HEK293 (cell line): Measurements from ENCODE around the gene CCDC27.

Experiments
- CTCF ChIA-PET: fragments of 350-600 bp; formaldehyde crosslinking; extraction: SDS; loops from one replicate; lab custom pipeline; 2021; ENCODE audit warnings: antibody characterized with exemption; lab: Yijun Ruan, JAX
- POLR2A ChIA-PET: fragments of 300-600 bp; formaldehyde crosslinking; extraction: SDS; loops from one replicate; lab custom pipeline; 2020; ENCODE audit warnings: antibody characterized with exemption, inconsistent platforms; lab: Yijun Ruan, JAX
- H3K27ac ChIP-seq: fragments of 200-500 bp; sonication (Bioruptor generic); 2 replicates; pipeline ENCODE4 v1.5.1; 2014; ENCODE audit warnings: low read depth, low read length, control low read depth, inconsistent platforms; ENCODE audit errors: extremely low read depth
- H3K36me3 ChIP-seq, 2 experiments: fragments of 200-500 bp in 1 of 2; sonication (Bioruptor generic) in 1 of 2; 1 replicate in 1 of 2; 2 replicates in 1 of 2; pipeline ENCODE4 v1.5.1; 2014 to 2017; ENCODE audit warnings: inconsistent platforms in 2 of 2, low read length in 2 of 2; ENCODE audit not compliant: control insufficient read depth in 2 of 2, insufficient read depth in 1 of 2
- H3K4me1 ChIP-seq: fragments of 200-500 bp; sonication (Bioruptor generic); 2 replicates; pipeline ENCODE4 v1.5.1; 2014; ENCODE audit warnings: mild to moderate bottlenecking, low read length, inconsistent platforms; ENCODE audit not compliant: control insufficient read depth, insufficient read depth
- H3K4me3 ChIP-seq: 2 replicates; pipeline ENCODE4 v1.5.1; 2011; ENCODE audit warnings: low read depth, mild to moderate bottlenecking, control low read depth, low read length, moderate library complexity
- H3K9me3 ChIP-seq: fragments of 200-500 bp; sonication (Bioruptor generic); 2 replicates; pipeline ENCODE4 v1.5.1; 2014; ENCODE audit warnings: low read depth, low read length, inconsistent platforms; ENCODE audit not compliant: control insufficient read depth, insufficient read depth
- KLF16 ChIP-seq: fragments of 450-650 bp; formaldehyde crosslinking; IDR thresholded peaks from 2 replicates; pipeline ENCODE4 v1.5.1; 2017; ENCODE audit warnings: missing biosample characterization, missing genetic modification characterization
- OVOL3 ChIP-seq: fragments of 450-650 bp; formaldehyde crosslinking; IDR thresholded peaks from 2 replicates; pipeline ENCODE4 v1.5.1; 2016; ENCODE audit warnings: missing biosample characterization, missing genetic modification characterization
- ZBTB7A ChIP-seq: fragments of 450-650 bp; formaldehyde crosslinking; IDR thresholded peaks from 2 replicates; pipeline ENCODE4 v1.5.1; 2016; ENCODE audit warnings: low read depth, missing biosample characterization, missing genetic modification characterization
- ZEB2 ChIP-seq: fragments of 450-650 bp; formaldehyde crosslinking; IDR thresholded peaks from 2 replicates; pipeline ENCODE4 v1.5.1; 2016; ENCODE audit warnings: missing biosample characterization, missing genetic modification characterization
- ZNF114 ChIP-seq: fragments of 450-650 bp; formaldehyde crosslinking; IDR thresholded peaks from 2 replicates; pipeline ENCODE4 v1.5.0; 2017; ENCODE audit warnings: missing biosample characterization, missing genetic modification characterization
- ZNF155 ChIP-seq: fragments of 450-650 bp; formaldehyde crosslinking; IDR thresholded peaks from 2 replicates; pipeline ENCODE4 v1.5.1; 2016; ENCODE audit warnings: missing biosample characterization, missing genetic modification characterization
- ZNF202 ChIP-seq: fragments of 450-650 bp; formaldehyde crosslinking; IDR thresholded peaks from 2 replicates; pipeline ENCODE4 v1.5.1; 2016; ENCODE audit warnings: missing biosample characterization, missing genetic modification characterization, borderline replicate concordance
- ZNF248 ChIP-seq: fragments of 450-650 bp; formaldehyde crosslinking; IDR thresholded peaks from 2 replicates; pipeline ENCODE4 v1.5.1; 2017; ENCODE audit warnings: missing biosample characterization, missing genetic modification characterization
- ZNF341 ChIP-seq: fragments of 450-650 bp; formaldehyde crosslinking; IDR thresholded peaks from 2 replicates; pipeline ENCODE4; 2016; ENCODE audit warnings: low read depth, missing biosample characterization, missing genetic modification characterization
- ZNF510 ChIP-seq: fragments of 450-650 bp; formaldehyde crosslinking; IDR thresholded peaks from 2 replicates; pipeline ENCODE4 v1.5.1; 2018; ENCODE audit warnings: mild to moderate bottlenecking, missing genetic modification characterization, missing biosample characterization; ENCODE audit not compliant: insufficient replicate concordance
- ZNF600 ChIP-seq: fragments of 450-650 bp; formaldehyde crosslinking; IDR thresholded peaks from 2 replicates; pipeline ENCODE4 v1.5.1; 2016; ENCODE audit warnings: missing biosample characterization, missing genetic modification characterization
- ZNF626 ChIP-seq: fragments of 450-650 bp; sonication (Bioruptor Pico); formaldehyde crosslinking; IDR thresholded peaks from 2 replicates; pipeline ENCODE4 v1.5.1; 2018; ENCODE audit warnings: missing biosample characterization, missing genetic modification characterization, inconsistent platforms
- ZNF629 ChIP-seq: fragments of 450-650 bp; formaldehyde crosslinking; IDR thresholded peaks from 2 replicates; pipeline ENCODE4 v1.5.1; 2017; ENCODE audit warnings: missing biosample characterization, missing genetic modification characterization
- ZNF645 ChIP-seq: fragments of 450-650 bp; formaldehyde crosslinking; IDR thresholded peaks from 2 replicates; pipeline ENCODE4; 2016; ENCODE audit warnings: missing biosample characterization, missing genetic modification characterization
- ZSCAN16 ChIP-seq: fragments of 450-650 bp; formaldehyde crosslinking; IDR thresholded peaks from 2 replicates; pipeline ENCODE4 v1.5.1; 2016; ENCODE audit warnings: missing biosample characterization, missing genetic modification characterization
- TF ChIP-seq, protein P1 (sequence below): fragments of 450-650 bp; formaldehyde crosslinking; conservative IDR thresholded peaks from 2 replicates; pipeline ENCODE4 v1.5.1; 2016; ENCODE audit warnings: low read depth, missing biosample characterization, missing genetic modification characterization
- TF ChIP-seq, protein P2 (sequence below): fragments of 450-650 bp; formaldehyde crosslinking; IDR thresholded peaks from 2 replicates; pipeline ENCODE4 v1.5.1; 2016; ENCODE audit warnings: missing biosample characterization, missing genetic modification characterization
- TF ChIP-seq, protein P3 (sequence below): fragments of 450-650 bp; formaldehyde crosslinking; IDR thresholded peaks from 2 replicates; pipeline ENCODE4 v1.5.1; 2016; ENCODE audit warnings: missing biosample characterization, missing genetic modification characterization
- TF ChIP-seq, protein P4 (sequence below): fragments of 450-650 bp; formaldehyde crosslinking; IDR thresholded peaks from 2 replicates; pipeline ENCODE4 v1.5.1; 2017; ENCODE audit warnings: missing biosample characterization, mild to moderate bottlenecking, missing genetic modification characterization, moderate library complexity

Gene CCDC27

DNA sequence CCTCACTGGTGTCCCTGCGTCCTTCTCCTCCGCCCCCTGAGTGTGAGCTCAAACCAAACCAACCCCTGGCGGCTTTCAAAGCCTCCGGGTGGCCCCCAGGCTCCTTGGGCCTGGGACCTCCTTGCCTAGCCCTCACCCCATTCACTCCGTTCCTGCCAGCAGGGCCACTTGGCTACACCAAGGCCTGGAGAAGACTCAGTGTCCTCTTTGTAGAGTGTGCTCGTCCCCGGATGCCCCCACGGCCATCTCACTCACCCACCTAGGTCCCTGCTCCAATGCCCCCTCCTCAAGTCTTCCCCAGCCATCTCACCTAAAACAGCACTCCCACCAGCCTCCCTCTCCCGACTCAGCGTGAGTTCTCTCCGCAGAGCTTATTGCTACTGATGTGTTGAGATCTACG lies 7.2 kb upstream of the CCDC27 start:
- CTCF ChIA-PET = interaction anchor here (1.0 kb wide), 1 partner anchor 21 kb away, joined by 3 read pairs; no protein-coding TSS in a partner anchor
- Histone ChIP-seq H3K36me3 (peaks cover 12 to 58% of the 10 kb centered on the region in 2 experiments; a peak in 2 of 3 replicates), H3K9me3 (no peaks in the 10 kb centered on the region), H3K4me1 (no peaks in the 10 kb centered on the region), H3K27ac (no peak overlapping the region), H3K4me3 (no peak overlapping the region)
- POLR2A ChIA-PET = no interaction called here
- TF ChIP-seq ZNF341 (tag by site-specific recombination) = no peak
- no peak for TF ChIP-seq ZNF626 (tag by site-specific recombination)
- no peak for TF ChIP-seq ZEB2
- no peak for TF ChIP-seq ZNF629 (tag by site-specific recombination)
- no peak for TF ChIP-seq ZBTB7A
- TF ChIP-seq ZNF248 (tag by site-specific recombination) = no peak
- TF ChIP-seq, protein P1, sequence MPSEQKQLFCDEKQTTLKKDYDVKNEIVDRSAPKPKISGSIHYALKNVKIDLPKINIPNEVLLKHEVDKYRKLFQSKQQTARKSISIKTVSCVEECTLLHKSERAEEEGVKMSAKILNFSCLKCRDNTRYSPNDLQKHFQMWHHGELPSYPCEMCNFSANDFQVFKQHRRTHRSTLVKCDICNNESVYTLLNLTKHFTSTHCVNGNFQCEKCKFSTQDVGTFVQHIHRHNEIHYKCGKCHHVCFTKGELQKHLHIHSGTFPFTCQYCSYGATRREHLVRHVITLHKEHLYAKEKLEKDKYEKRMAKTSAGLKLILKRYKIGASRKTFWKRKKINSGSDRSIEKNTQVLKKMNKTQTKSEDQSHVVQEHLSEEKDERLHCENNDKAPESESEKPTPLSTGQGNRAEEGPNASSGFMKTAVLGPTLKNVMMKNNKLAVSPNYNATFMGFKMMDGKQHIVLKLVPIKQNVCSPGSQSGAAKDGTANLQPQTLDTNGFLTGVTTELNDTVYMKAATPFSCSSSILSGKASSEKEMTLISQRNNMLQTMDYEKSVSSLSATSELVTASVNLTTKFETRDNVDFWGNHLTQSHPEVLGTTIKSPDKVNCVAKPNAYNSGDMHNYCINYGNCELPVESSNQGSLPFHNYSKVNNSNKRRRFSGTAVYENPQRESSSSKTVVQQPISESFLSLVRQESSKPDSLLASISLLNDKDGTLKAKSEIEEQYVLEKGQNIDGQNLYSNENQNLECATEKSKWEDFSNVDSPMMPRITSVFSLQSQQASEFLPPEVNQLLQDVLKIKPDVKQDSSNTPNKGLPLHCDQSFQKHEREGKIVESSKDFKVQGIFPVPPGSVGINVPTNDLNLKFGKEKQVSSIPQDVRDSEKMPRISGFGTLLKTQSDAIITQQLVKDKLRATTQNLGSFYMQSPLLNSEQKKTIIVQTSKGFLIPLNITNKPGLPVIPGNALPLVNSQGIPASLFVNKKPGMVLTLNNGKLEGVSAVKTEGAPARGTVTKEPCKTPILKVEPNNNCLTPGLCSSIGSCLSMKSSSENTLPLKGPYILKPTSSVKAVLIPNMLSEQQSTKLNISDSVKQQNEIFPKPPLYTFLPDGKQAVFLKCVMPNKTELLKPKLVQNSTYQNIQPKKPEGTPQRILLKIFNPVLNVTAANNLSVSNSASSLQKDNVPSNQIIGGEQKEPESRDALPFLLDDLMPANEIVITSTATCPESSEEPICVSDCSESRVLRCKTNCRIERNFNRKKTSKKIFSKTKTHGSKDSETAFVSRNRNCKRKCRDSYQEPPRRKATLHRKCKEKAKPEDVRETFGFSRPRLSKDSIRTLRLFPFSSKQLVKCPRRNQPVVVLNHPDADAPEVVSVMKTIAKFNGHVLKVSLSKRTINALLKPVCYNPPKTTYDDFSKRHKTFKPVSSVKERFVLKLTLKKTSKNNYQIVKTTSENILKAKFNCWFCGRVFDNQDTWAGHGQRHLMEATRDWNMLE (tag by site-specific recombination) = no peak
- TF ChIP-seq ZNF645 (tag by site-specific recombination) = no peak
- no peak for TF ChIP-seq ZNF114 (tag by site-specific recombination)
- TF ChIP-seq, protein P2, sequence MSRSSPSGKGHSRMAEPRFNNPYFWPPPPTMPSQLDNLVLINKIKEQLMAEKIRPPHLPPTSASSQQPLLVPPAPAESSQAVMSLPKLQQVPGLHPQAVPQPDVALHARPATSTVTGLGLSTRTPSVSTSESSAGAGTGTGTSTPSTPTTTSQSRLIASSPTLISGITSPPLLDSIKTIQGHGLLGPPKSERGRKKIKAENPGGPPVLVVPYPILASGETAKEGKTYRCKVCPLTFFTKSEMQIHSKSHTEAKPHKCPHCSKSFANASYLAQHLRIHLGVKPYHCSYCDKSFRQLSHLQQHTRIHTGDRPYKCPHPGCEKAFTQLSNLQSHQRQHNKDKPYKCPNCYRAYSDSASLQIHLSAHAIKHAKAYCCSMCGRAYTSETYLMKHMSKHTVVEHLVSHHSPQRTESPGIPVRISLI = no peak
- TF ChIP-seq ZNF510 (tag by site-specific recombination) = no peak
- no peak for TF ChIP-seq KLF16 (tag by site-specific recombination)

DNA sequence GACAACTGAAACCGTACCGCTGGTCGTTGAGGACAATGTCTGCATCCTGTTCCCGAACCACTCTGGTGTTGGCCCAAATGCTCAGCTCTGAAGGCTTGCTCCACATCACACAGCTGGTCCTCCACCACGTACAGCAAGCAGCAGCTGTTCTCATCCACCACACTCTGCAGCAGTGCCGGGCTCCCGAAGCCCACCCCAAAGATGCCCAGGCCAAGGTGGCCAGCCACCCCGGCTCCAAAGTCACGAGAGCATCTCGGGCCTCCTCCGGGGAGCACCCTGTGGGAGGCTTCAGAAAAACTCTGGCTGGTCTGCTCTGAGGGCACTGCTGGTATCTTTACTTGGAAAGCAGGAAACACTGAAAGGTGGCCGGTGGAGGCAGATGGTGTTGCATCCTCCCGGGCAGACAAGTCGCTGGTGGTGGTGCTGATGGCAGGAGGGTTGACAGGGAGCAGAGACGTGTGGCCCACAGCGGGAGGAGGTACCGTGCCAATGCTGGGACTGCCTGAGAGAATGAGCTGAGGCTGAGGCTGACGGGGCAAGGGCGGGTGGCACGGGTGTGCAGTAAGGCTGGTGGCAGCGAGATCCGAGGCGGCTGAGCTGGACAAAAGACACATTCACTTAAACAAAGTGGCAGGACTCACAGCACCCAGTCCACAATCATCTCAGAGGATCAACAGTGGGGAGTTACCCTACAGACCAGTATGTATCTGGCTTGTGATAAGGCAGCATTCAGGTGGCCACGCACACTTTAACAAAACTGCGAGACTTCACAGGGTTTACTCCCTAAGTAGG lies 6.5 kb upstream of the CCDC27 start:
- no peak for TF ChIP-seq ZNF202 (tag by site-specific recombination)
- TF ChIP-seq, protein P3, sequence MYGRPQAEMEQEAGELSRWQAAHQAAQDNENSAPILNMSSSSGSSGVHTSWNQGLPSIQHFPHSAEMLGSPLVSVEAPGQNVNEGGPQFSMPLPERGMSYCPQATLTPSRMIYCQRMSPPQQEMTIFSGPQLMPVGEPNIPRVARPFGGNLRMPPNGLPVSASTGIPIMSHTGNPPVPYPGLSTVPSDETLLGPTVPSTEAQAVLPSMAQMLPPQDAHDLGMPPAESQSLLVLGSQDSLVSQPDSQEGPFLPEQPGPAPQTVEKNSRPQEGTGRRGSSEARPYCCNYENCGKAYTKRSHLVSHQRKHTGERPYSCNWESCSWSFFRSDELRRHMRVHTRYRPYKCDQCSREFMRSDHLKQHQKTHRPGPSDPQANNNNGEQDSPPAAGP (tag by site-specific recombination) = no peak
- TF ChIP-seq, protein P4, sequence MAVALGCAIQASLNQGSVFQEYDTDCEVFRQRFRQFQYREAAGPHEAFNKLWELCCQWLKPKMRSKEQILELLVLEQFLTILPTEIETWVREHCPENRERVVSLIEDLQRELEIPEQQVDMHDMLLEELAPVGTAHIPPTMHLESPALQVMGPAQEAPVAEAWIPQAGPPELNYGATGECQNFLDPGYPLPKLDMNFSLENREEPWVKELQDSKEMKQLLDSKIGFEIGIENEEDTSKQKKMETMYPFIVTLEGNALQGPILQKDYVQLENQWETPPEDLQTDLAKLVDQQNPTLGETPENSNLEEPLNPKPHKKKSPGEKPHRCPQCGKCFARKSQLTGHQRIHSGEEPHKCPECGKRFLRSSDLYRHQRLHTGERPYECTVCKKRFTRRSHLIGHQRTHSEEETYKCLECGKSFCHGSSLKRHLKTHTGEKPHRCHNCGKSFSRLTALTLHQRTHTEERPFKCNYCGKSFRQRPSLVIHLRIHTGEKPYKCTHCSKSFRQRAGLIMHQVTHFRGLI (tag by site-specific recombination) = no peak
- TF ChIP-seq ZNF155 (tag by site-specific recombination) = no peak
- TF ChIP-seq ZNF600 (tag by site-specific recombination) = peak; percentile 38; the same call in 1 of the 2 replicates
- 0 out of 2 replicates have a peak, but pooled peaks have one; percentile 0 for TF ChIP-seq ZSCAN16 (tag by site-specific recombination)
- no peak for TF ChIP-seq OVOL3
- CTCF ChIA-PET = interaction anchor here (1.0 kb wide), 1 partner anchor 21 kb away, joined by 3 read pairs; no protein-coding TSS in a partner anchor

More for the DNA sequence above, 6.5 kb upstream of the CCDC27 start:
- Histone ChIP-seq H3K9me3 (no peaks in the 10 kb centered on the region), H3K4me3 (peak overlapping the region; percentile 83), H3K4me1 (no peaks in the 10 kb centered on the region), H3K27ac (no peak overlapping the region), H3K36me3 (peaks cover 7 to 51% of the 10 kb centered on the region in 2 experiments; a peak in 2 of 3 replicates)
- POLR2A ChIA-PET = no interaction called here
